GM12878 (cell line): Measurements from ENCODE around the gene HSF4. TPM values are rescaled to one million over a fixed set of nuclear protein-coding genes. Genes with fewer than 3 reads are reported as not detected.

Experiments
- ATAC-seq: fragments of 200-7000 bp; cut with Tn5 transposase; 3 replicates; pipeline ENCODE4 v1.9.1; 2020; ENCODE audit warnings: mild to moderate bottlenecking, moderate library complexity
- BruUV-seq: library from RNA; stranded (reverse); fragments of 400-500 nt; replicated peaks from 2 replicates; lab custom pipeline; 2021; lab: Mats Ljungman, UMichigan
- CTCF ChIA-PET: fragments of 300-600 bp; sonication (Branson Sonifier 250); formaldehyde crosslinking; extraction: SDS; loops from one replicate; lab custom pipeline; 2021; ENCODE audit warnings: inconsistent platforms; lab: Yijun Ruan, JAX
- POLR2A ChIA-PET: fragments of 350-600 bp; formaldehyde crosslinking; extraction: SDS; loops from one replicate; lab custom pipeline; 2021; ENCODE audit warnings: inconsistent platforms; lab: Charles Lee
- RAD21 ChIA-PET: fragments of 300-600 bp; sonication (Branson Sonifier 250); formaldehyde crosslinking; loops from one replicate; lab custom pipeline; 2023; ENCODE audit warnings: antibody characterized with exemption; ENCODE audit not compliant: unreplicated experiment; lab: Charles Lee
- SMC1A ChIA-PET: fragments of 300-600 bp; sonication (Branson Sonifier 250); formaldehyde crosslinking; loops from one replicate; lab custom pipeline; 2023; ENCODE audit not compliant: unreplicated experiment, uncharacterized antibody; lab: Charles Lee
- DNase-seq: peaks from one replicate; pipeline ENCODE4 v3.0.0-alpha.2; 2011; ENCODE audit warnings: low read depth, low spot score
- FAIRE-seq: peaks from 3 replicates; lab custom pipeline; 2011; peaks lifted over from hg19 to GRCh38; lab: Jason Lieb, UNC
- H2AFZ ChIP-seq: 2 replicates; pipeline ENCODE4 v1.6.0; 2011; ENCODE audit warnings: low read depth, low read length, control low read depth; ENCODE audit not compliant: control insufficient read depth
- H3K27ac ChIP-seq: 2 replicates; pipeline ENCODE4 v1.5.1; 2011; ENCODE audit warnings: control low read depth; ENCODE audit not compliant: control insufficient read depth, insufficient read depth
- H3K27me3 ChIP-seq, 2 experiments: replicated peaks in 1 of 2; 2 replicates each; pipeline versions ENCODE4 v1.6.0 to v1.6.1; 2011; ENCODE audit warnings: low read length in 1 of 2; ENCODE audit not compliant: control insufficient read depth in 2 of 2, insufficient read depth in 2 of 2
- H3K36me3 ChIP-seq, 2 experiments: 2 replicates each; pipeline ENCODE4 v1.5.1; 2011; ENCODE audit warnings: low read length in 1 of 2; ENCODE audit not compliant: control insufficient read depth in 2 of 2, insufficient read depth in 2 of 2
- H3K4me1 ChIP-seq: 2 replicates; pipeline ENCODE4 v1.6.1; 2011; ENCODE audit warnings: mild to moderate bottlenecking, low read length, moderate library complexity, mixed read lengths; ENCODE audit not compliant: control insufficient read depth, insufficient read depth
- H3K4me2 ChIP-seq: 2 replicates; pipeline ENCODE4 v1.6.0; 2011; ENCODE audit warnings: control low read depth; ENCODE audit not compliant: control insufficient read depth, insufficient read depth
- H3K4me3 ChIP-seq: fragments of 200-600 bp; sonication (generic); 2 replicates; pipeline ENCODE4 v1.5.1; 2016
- H3K79me2 ChIP-seq: 2 replicates; pipeline ENCODE4 v1.6.0; 2011; ENCODE audit warnings: low read length; ENCODE audit not compliant: control insufficient read depth, insufficient read depth
- H3K9ac ChIP-seq: 2 replicates; pipeline ENCODE4 v1.8.0; 2011; ENCODE audit warnings: low read length, control low read depth, mixed read lengths; ENCODE audit not compliant: control insufficient read depth, insufficient read depth
- H3K9me3 ChIP-seq: replicated peaks from 3 replicates; pipeline ENCODE4 v1.5.1; 2011; ENCODE audit warnings: mild to moderate bottlenecking, low read length; ENCODE audit not compliant: control insufficient read depth, insufficient read depth
- H4K20me1 ChIP-seq: 2 replicates; pipeline ENCODE4 v1.6.0; 2011; ENCODE audit not compliant: control insufficient read depth, insufficient read depth
- BACH1 ChIP-seq: fragments of 450-650 bp; IDR thresholded peaks from 2 replicates; pipeline ENCODE4 v1.6.1; 2017; ENCODE audit warnings: mild to moderate bottlenecking, borderline replicate concordance
- BHLHE40 ChIP-seq, 2 experiments: fragments of 450-650 bp in 1 of 2; IDR thresholded peaks; 2 replicates each; pipeline ENCODE4 v1.6.1; 2011 to 2017; ENCODE audit warnings: low read depth in 2 of 2, borderline replicate concordance in 1 of 2, improper control_type of control experiment in 1 of 2, low read length in 1 of 2, mild to moderate bottlenecking in 1 of 2
- E2F4 ChIP-seq: IDR thresholded peaks from 2 replicates; pipeline ENCODE4 v1.6.1; 2012; ENCODE audit warnings: low read depth, low read length, improper control_type of control experiment
- IKZF1 ChIP-seq: fragments of 450-650 bp; conservative IDR thresholded peaks from 2 replicates; pipeline ENCODE4 v1.6.1; 2017; ENCODE audit warnings: antibody characterized with exemption, mild to moderate bottlenecking
- MEF2A ChIP-seq: IDR thresholded peaks from 2 replicates; pipeline ENCODE4 v1.6.1; 2011; ENCODE audit warnings: low read depth, mild to moderate bottlenecking, low read length, moderate library complexity; ENCODE audit not compliant: insufficient read depth
- NR2C2 ChIP-seq: IDR thresholded peaks from 2 replicates; pipeline ENCODE4 v1.6.1; 2011; ENCODE audit warnings: borderline replicate concordance, low read depth; ENCODE audit not compliant: control insufficient read depth, insufficient read length
- POLR2A ChIP-seq: IDR thresholded peaks from 2 replicates; pipeline ENCODE4 v1.6.1; 2011; ENCODE audit warnings: low read depth, mild to moderate bottlenecking, low read length
- POLR2AphosphoS2 ChIP-seq: IDR thresholded peaks from 2 replicates; pipeline ENCODE4 v1.6.1; 2011; ENCODE audit warnings: low read depth, mild to moderate bottlenecking, low read length, improper control_type of control experiment, moderate library complexity
- SIN3A ChIP-seq: IDR thresholded peaks from 2 replicates; pipeline ENCODE4 v1.6.1; 2012; ENCODE audit warnings: low read depth, low read length, improper control_type of control experiment
- SUPT20H ChIP-seq: IDR thresholded peaks from 2 replicates; pipeline ENCODE4 v1.6.1; 2011; ENCODE audit warnings: low read depth, mild to moderate bottlenecking, low read length, moderate library complexity, borderline replicate concordance; ENCODE audit not compliant: control insufficient read depth
- TAF1 ChIP-seq: IDR thresholded peaks from 2 replicates; pipeline ENCODE4 v1.6.1; 2011; ENCODE audit warnings: mild to moderate bottlenecking, low read depth, low read length, borderline replicate concordance
- TCF3 ChIP-seq: IDR thresholded peaks from 2 replicates; pipeline ENCODE4 v1.6.1; 2012; ENCODE audit warnings: low read depth, mild to moderate bottlenecking, low read length, borderline replicate concordance; ENCODE audit not compliant: insufficient read depth
- ZNF24 ChIP-seq: fragments of 450-650 bp; IDR thresholded peaks from 2 replicates; pipeline ENCODE4 v1.6.1; 2017; ENCODE audit warnings: antibody characterized with exemption, mild to moderate bottlenecking
- WGBS: methylation state at CpG from one replicate; pipeline ENCODE4 v1.1.6; 2016; ENCODE audit warnings: low lambda C conversion rate; ENCODE audit not compliant: insufficient replicate concordance, insufficient coverage; ENCODE audit errors: missing lambda C conversion rate; 5-methylcytosine and 5-hydroxymethylcytosine counted together
- in situ Hi-C: fragments of 300-500 bp; cut with MboI; formaldehyde crosslinking; loops from 9 replicates; pipeline ENCODE4 v1.14.3; 2018; ENCODE audit warnings: mixed read lengths
- intact Hi-C: fragments of 100-400 bp; cut with micrococcal nuclease; formaldehyde crosslinking; loops from one replicate; pipeline ENCODE4 v1.14.2; 2022; ENCODE audit not compliant: unreplicated experiment
- polyA plus RNA-seq, 11 experiments: library from polyadenylated mRNA; depleted of rRNA in 4 of 11; unstranded in 6 of 11; stranded (reverse) in 5 of 11; fragments of >200 nt; fragmentation: Nextera tagmentation in 4 of 11; fragmentation: Illumina TruSeq in 1 of 11; extraction: Ambion mirVana in 4 of 11; extraction: Trizol in 1 of 11; gene quantifications; 1 replicate in 1 of 11; 2 replicates in 10 of 11; pipeline versions ENCODE4 v1.2.1 to v1.2.3, GENCODE V29; 2011 to 2016; ENCODE audit warnings: inconsistent platforms in 2 of 11, missing spikeins in 2 of 11, low read depth in 1 of 11
- total RNA-seq, 4 experiments: library from RNA; depleted of rRNA in 3 of 4; stranded (reverse); fragments of >200 nt in 3 of 4; fragmentation: Illumina TruSeq in 1 of 4; extraction: Trizol in 1 of 4; gene quantifications; 2 replicates each; pipeline versions ENCODE4 v1.2.1 to v1.2.3, GENCODE V29; 2013 to 2021

HSF4 gene
- total and polyA plus RNA-seq, 10 of the 15 experiments (the other 5 are each of a cell fraction or from before 2014, with no cell fraction given), result 0.31 to 9.9 (median 2.6) TPM; not detected in 1

- Histone ChIP-seq H3K9ac (no peak overlapping the region), H3K27ac (no peak overlapping the region), H3K9me3 (no peaks in the 10 kb centered on the region), H3K4me2 (no peak overlapping the region), H3K4me3 (no peak overlapping the region), H2AFZ (no peak overlapping the region), H3K27me3 (no peaks in the 10 kb centered on the region), H3K79me2 (no peaks in the 10 kb centered on the region), H3K36me3 (no peaks in the 10 kb centered on the region), H3K4me1 (peaks cover 28% of the 10 kb centered on the region), H4K20me1 (no peaks in the 10 kb centered on the region; the same call in 1 of the 2 replicates)
- 79% methylated on average over 12 of the region's 12 CpGs for WGBS
- RAD21 ChIA-PET, result no interaction called here
- ATAC-seq (no peak), DNase-seq (no peak), FAIRE-seq (no peak)
- CTCF ChIA-PET, result interaction anchor here (1.6 to 5.3 kb wide), 3 partner anchors 9 to 159 kb away, joined by 7 to 36 read pairs (median 14); partner anchors contain the start of genes FBXL8 and TRADD
- in situ Hi-C loops, result no loop called here
- intact Hi-C loops, result no loop called here
- SMC1A ChIA-PET, result interaction anchor here (1.2 to 2.1 kb wide), 2 partner anchors 13 to 159 kb away, joined by 4 to 10 read pairs; no protein-coding TSS in a partner anchor
- no TSS peak for BruUV-seq
- TF ChIP-seq POLR2A (0 out of 2 replicates have a peak, but pooled peaks have one; percentile 21), SIN3A (no peak)
- POLR2A ChIA-PET, result interaction anchor here (0.5 to 10.9 kb wide), 4 partner anchors 16 to 73 kb away, joined by 3 to 137 read pairs (median 4); partner anchors contain the start of genes FBXL8, HSF4 and TRADD
These were observed 12.1 kb downstream of the HSF4 start for GRCh38 chr16:67176662-67177061.

DNA sequence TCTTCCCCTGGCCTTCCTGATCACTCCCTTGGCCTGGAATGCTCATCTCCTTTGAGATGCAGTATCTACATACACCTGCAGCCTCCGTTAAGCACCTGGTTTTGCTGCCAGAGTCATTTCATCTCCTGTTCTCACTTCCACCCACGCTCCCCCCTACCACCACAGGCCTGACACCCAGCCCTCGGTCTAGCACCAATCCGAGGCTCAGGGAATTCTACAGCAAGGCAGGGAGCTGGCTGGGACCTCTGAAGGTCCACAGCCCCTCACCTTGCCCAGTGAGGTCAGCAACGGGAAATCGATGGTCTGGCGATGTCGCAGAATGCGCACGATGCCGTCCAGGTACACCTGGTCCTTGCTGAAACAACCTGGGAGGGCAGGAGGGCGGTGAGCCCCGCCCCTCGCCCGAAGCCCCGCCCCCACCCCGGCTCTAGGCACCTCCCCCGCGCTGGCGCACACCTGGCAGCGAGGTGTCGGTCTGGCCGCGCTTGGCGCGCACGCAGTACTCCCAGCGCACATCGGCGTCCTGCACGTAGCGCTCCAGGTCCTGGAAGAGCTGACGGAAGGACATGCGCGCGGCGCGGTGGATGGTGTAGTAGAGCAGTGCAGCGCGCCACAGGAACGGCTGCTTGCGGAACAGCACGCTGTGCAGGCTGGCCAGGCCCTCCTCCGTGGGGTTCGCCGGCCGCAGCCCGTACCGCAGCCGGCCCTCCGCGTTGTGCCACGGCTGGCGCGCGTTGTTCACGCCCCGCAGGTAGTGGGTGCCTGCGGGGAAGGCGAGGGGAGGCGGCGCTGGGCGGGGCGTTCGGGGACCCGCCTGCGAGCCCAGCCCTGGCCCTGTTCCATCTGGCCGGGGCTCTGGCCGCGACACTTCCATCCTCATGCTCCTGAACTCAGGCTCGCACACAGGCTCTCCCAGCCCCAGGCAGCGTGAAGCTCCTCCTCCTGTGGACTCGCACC is 13.5 kb downstream of the HSF4 start:
- peak; percentile 43 for ATAC-seq
- RAD21 ChIA-PET, result interaction anchor here (1.1 kb wide), 1 partner anchor 15 kb away, joined by 3 read pairs; no protein-coding TSS in a partner anchor
- no TSS peak for BruUV-seq
- CTCF ChIA-PET, result interaction anchor here (1.6 to 5.3 kb wide), 3 partner anchors 18 to 160 kb away, joined by 7 to 36 read pairs (median 8); partner anchors contain the start of genes FBXL8 and TRADD
- H3K9me3 ChIP-seq, result no peaks in the 10 kb centered on the region
- no peak for DNase-seq
- H4K20me1 ChIP-seq, result no peaks in the 10 kb centered on the region; the same call in 1 of the 2 replicates
- no peak overlapping the region for H3K9ac ChIP-seq
- intact Hi-C loops, result no loop called here
- SMC1A ChIA-PET, result interaction anchor here (2.1 kb wide), 1 partner anchor 15 kb away, joined by 10 read pairs; no protein-coding TSS in a partner anchor
- H3K4me3 ChIP-seq, result peak overlapping the region; percentile 55; the same call in 1 of the 2 replicates
- H3K79me2 ChIP-seq, result peaks cover 2% of the 10 kb centered on the region
- FAIRE-seq, result no peak
- POLR2A ChIA-PET, result interaction anchor here (0.6 to 10.9 kb wide), 3 partner anchors 11 to 149 kb away, joined by 3 to 137 read pairs (median 3); partner anchors contain the start of genes FBXL8, HSF4 and TRADD
- H3K36me3 ChIP-seq, result no peaks in the 10 kb centered on the region
- peaks cover 28% of the 10 kb centered on the region for H3K4me1 ChIP-seq
- peak overlapping the region; percentile 29; the same call in 1 of the 2 replicates for H2AFZ ChIP-seq
- no peaks in the 10 kb centered on the region for H3K27me3 ChIP-seq
- no peak overlapping the region for H3K27ac ChIP-seq
- in situ Hi-C loops, result no loop called here
- 13% methylated on average over 48 of the region's 73 CpGs for WGBS
- peak overlapping the region; percentile 97 for H3K4me2 ChIP-seq
- TF ChIP-seq BACH1 (peak; percentile 44; the same call in 1 of the 2 replicates), IKZF1 (peak; percentile 28), BHLHE40 (IDR thresholded peaks at IDR 0.05; ENCODE audit: borderline replicate concordance in 1 of 2, low read depth in 2 of 2, low read length in 1 of 2) (peak in 1 of 2 experiments; percentile 35; a peak in 1 of 4 replicates), SIN3A (no peak), E2F4 (no peak), TAF1 (no peak), SUPT20H (no peak), TCF3 (0 out of 2 replicates have a peak, but pooled peaks have one; percentile 44), MEF2A (no peak), ZNF24 (no peak), POLR2AphosphoS2 (peak; percentile 41; the same call in 1 of the 2 replicates), NR2C2 (no peak)
